GM12865 (cell line): ENCODE results near the gene SLC15A3.

Experiments used
- DNase-seq: peaks from one replicate; pipeline ENCODE4 v3.0.0; 2010; ENCODE audit warnings: low read depth
- H3K4me3 ChIP-seq: 2 replicates; pipeline ENCODE4 v1.5.1; 2011; ENCODE audit warnings: mild to moderate bottlenecking, low read depth, low read length, control low read depth
- TF ChIP-seq, protein P1 (sequence below): IDR thresholded peaks from 2 replicates; pipeline ENCODE4 v1.5.1; 2011; ENCODE audit warnings: low read length, control low read depth, low read depth, inconsistent platforms; ENCODE audit not compliant: insufficient read depth; ENCODE audit errors: missing control alignments

The SLC15A3 gene

DNA sequence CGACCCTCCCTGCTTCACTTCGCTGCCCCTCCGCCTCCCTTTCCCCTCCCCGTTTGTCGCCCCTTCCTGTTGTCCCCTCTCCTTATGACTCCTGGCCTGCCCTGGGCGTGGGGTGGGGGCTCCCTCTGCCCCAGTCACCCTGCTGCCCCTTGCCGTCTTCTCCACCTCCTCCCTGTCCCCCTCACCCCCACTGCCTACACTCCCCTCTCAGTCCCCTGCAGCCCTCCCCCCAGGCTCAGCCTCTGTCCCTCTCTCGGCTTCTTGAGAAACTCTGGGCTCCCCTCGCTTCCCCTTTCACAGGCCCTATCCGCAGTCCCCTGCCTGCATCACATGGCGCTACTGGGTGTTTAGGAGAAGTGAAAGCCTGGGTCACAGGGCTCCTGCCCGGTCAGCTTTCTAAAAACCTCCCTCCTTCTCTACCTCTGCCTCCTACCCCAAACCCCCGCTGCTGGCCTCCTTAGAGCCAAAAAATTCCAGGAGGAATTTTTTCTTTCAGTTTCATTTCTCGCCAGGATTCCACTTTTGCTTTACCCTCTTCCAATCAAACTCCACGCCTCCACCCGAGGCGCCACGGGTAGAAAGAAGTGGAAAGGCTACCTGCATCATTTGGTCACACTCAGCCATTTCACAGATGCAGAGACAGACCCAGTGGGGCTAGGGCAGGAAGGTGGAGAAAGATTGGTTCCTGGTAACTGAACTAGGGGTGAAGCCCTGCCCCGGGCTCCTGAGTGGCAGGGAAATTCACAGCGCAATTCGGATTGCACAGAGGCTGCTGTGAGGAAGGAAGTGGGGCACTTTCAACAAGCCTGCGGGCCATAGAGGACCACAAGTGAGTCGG lies at the start of gene SLC15A3:
Gene SLC15A3, minus strand, starts transcription at position 273 of the 838 bp plus-strand sequence. CDS start 625 bp downstream, outside the sequence.
- DNase-seq = peak; percentile 93
- H3K4me3 ChIP-seq = peak within 1 kb of the TSS; percentile 73
- TF ChIP-seq, protein P1, sequence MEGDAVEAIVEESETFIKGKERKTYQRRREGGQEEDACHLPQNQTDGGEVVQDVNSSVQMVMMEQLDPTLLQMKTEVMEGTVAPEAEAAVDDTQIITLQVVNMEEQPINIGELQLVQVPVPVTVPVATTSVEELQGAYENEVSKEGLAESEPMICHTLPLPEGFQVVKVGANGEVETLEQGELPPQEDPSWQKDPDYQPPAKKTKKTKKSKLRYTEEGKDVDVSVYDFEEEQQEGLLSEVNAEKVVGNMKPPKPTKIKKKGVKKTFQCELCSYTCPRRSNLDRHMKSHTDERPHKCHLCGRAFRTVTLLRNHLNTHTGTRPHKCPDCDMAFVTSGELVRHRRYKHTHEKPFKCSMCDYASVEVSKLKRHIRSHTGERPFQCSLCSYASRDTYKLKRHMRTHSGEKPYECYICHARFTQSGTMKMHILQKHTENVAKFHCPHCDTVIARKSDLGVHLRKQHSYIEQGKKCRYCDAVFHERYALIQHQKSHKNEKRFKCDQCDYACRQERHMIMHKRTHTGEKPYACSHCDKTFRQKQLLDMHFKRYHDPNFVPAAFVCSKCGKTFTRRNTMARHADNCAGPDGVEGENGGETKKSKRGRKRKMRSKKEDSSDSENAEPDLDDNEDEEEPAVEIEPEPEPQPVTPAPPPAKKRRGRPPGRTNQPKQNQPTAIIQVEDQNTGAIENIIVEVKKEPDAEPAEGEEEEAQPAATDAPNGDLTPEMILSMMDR = no peak

DNA sequence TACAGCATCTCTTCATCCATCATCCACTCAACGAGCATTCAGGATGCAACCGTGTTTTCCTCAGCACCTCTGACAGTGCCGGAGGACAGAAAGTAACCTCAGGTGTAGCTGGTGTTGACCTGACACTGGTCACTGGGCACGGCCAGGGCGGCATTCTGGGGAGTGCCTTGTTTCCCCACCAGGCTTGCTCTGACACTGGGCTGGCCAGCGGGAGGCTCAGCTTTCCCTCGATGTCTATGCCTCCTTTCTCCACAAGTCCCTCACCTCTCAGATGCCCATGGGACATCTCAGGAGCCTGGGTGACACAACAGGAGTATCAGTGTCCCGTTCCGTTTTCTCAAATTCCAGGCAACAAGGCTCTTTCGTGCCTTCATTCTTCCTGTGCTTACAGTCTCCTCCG lies 48.5 kb upstream of the SLC15A3 start:
- H3K4me3 ChIP-seq = no peak overlapping the region
- DNase-seq = no peak
- TF ChIP-seq, protein P1 = no peak

DNA sequence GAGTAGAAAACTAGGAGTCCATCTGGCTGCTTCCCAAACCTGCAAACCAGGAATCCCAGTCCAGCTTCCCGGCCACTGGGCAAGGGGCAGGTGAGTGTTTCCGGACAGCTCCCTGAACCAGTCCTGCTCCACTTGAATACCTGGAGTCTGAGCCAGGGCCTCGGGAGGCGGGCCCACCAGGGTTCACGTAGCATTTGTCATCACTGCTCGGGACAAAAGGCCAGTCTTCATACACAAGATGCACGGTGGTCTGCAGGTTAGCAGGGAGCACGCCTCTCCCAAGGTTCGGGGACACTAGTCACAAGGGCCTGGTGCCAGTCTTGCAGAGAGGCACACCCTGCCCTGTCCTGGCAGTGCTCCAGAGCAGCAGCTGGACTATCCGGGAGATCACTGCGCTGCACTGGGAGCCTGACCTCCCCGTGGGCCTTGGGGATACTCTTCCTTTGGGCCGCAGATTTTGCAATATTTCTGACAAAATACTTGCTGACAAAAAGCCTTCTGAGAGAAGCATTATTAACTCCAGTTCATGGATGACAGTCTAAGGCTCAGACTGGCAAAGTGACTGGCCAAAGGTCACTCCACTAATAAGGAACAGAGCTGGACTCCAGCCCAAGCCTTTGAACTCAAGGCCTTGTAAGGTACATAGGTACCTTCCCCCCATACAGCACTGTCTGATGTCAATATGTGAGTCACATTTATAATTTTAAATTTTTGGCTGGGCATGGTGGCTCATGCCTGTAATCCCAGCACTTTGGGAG lies 44.6 kb upstream of the SLC15A3 start:
- TF ChIP-seq, protein P1 = no peak
- no peak overlapping the region for H3K4me3 ChIP-seq
- no peak for DNase-seq

DNA sequence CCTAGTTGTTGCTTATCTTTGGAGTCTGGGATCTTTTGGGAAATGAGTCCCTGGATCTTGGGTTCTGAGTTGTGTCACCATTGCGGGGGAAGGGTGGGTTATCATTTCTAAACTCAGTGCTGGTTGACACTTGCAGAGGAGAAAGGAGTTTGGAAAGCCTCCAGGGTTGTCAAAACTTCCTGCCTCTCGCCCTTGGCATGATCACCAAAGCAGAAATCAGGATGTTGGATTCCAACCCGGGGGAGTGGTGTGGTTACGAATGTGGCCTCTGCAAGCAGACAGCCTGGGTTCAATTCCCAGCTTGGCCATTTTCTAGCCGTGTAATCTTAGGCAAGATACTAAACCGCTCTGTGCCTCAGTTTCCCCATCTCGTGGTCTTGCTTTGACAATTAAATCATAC lies 43.8 kb upstream of the SLC15A3 start:
- DNase-seq = no peak

DNA sequence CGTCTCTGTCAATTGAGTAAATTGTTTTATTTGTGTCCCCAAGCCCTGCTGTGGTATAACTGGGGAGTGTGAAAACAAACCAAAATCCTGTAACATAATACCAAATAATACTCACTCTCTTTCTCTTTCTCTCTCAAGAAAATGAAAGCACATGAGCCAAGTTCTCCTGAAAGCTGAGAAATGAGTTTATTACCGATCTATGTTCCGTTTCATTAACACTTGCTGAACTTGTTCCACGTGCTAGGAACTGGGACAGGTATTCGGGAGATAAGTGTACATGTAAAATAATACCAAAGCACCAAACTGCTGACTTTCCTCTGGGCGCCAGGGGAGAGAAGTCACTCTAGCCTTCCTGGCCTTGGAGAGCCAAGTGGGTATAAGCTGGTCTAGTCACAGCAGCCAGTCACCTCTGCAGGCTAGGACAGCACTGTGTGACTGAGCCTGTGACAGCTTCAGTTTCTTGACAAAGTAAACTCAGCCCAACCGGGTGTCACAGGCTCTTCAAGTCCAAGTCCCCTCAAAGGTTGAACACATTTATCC lies 42.6 kb upstream of the SLC15A3 start:
- H3K4me3 ChIP-seq = no peak overlapping the region
- no peak for DNase-seq
- TF ChIP-seq, protein P1 = no peak

More for the DNA sequence above, 43.8 kb upstream of the SLC15A3 start:
- no peak overlapping the region for H3K4me3 ChIP-seq
- TF ChIP-seq, protein P1 = no peak

DNA sequence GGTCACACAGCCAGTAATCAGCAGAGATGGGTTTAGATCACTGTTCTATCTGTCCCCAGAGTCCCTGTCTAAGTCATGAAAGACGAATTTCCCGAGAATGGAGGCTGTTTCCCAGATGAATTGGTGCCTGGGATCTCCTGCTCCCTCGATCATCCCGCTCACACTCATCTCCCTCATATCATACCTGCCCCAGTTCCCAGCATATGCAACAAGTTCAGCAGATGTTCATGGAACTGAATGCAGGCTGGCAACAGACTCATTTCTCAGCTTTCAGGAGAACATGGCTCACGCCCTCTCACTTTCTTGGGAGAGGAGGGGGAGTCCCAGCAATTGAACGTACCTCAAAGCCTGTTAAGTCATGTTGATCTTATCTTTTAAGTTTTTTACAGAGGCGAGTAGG lies 41.6 kb upstream of the SLC15A3 start:
- TF ChIP-seq, protein P1 = no peak
- no peak overlapping the region for H3K4me3 ChIP-seq
- no peak for DNase-seq
